Eye (tissue), 1 donor: ENCODE results near the gene CHMP2A.
A peak's percentile ranks its signal among the peaks of the same experiment; 100 is the strongest.

ENCODE experiments used
- DNase-seq: peaks from one replicate; pipeline ENCODE4 v3.0.0-alpha.2; 2015

Gene CHMP2A

GRCh38 chr19:58536852-58537798 lies 17.8 kb downstream of the CHMP2A start:
- DNase-seq, result no peak

- DNase-seq, result no peak
These were observed 19.0 kb downstream of the CHMP2A start for GRCh38 chr19:58535857-58536256.

GRCh38 chr19:58531034-58531840 lies 23.7 kb downstream of the CHMP2A start:
- DNase-seq, result no peak

DNA sequence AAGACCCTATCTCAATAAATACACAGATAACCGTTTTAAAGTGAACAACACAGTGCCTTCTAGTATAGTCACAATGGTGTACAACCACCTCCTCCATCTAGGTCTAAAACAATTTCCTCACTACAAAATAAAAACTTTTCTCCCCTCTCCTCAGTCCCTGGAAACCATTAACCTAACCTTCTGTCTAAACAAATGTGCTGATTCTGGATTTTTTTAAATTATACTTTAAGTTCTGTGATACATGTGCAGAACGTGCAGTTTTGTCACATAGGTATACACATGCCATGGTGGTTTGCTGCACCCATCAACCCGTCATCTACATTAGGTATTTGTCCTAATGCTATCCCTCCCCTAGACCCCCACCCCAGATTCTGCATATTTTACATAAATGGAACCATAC lies 25.5 kb downstream of the CHMP2A start:
- DNase-seq, result no peak

DNA sequence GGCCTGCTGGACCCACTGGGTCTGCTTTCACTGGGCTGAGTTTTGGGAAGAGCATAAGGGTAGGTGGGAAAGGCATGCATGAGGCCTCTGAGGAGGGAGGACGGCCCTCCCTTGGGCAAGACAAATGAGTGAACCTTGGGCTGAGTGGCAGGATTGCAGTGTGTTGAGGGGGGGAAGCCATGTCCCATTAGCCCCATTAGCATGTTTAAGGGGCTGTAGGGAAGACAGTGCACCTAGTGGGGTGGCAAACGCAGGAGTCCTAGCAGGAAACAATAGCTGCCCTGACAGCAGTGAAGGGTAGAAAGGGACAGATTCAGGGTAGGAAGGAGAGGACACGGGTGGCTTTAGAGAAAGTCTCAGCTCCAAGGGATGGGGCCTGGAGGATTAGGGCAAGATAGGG lies 32.2 kb downstream of the CHMP2A start:
- no peak for DNase-seq

DNA sequence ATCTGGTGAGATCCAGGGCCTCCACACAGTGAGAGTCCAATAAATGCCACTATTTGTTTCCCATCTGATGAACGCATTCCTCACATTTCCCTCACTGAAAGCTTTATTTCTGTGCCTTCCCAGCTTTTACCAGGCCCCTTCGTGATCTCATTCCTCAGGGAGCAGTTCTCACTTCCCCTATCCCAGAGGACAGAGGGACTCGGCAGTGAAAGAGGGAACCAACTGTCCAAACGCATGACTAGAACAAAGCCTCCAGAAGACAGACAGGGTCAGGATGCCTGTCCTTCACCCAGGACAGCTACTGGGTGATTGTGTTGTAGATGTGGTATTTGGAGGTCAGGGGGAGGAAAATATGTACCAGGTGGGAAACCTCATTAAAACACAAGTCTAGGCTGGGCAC lies 33.3 kb downstream of the CHMP2A start:
- no peak for DNase-seq

DNA sequence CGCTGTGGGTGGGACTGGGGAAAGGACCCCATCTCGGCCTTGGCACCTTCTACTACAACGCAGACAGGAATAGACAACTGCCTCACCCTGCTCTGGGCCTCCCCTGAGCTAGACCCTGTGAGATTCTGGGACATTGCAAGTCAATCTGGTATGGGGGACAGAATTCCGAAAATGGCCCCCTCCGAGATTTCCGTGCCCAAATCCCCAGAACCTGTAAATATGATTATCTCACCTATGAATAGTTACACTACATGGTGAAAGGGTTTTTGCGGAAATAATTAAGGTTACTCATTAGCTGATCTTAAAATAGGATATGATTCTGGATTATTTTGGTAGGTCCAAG lies 34.7 kb downstream of the CHMP2A start:
- peak; percentile 35 for DNase-seq

- peak; percentile 97 for DNase-seq
These were observed 35.3 kb downstream of the CHMP2A start, which contains the start of gene ZBTB45 for GRCh38 chr19:58519355-58520256. Gene ZBTB45 (minus strand): TSS chr19:58519810. CDS start chr19:58517673, 2,137 bp downstream.

- peak; percentile 92 for DNase-seq
These were observed 35.9 kb downstream of the CHMP2A start for GRCh38 chr19:58519087-58519354.

DNA sequence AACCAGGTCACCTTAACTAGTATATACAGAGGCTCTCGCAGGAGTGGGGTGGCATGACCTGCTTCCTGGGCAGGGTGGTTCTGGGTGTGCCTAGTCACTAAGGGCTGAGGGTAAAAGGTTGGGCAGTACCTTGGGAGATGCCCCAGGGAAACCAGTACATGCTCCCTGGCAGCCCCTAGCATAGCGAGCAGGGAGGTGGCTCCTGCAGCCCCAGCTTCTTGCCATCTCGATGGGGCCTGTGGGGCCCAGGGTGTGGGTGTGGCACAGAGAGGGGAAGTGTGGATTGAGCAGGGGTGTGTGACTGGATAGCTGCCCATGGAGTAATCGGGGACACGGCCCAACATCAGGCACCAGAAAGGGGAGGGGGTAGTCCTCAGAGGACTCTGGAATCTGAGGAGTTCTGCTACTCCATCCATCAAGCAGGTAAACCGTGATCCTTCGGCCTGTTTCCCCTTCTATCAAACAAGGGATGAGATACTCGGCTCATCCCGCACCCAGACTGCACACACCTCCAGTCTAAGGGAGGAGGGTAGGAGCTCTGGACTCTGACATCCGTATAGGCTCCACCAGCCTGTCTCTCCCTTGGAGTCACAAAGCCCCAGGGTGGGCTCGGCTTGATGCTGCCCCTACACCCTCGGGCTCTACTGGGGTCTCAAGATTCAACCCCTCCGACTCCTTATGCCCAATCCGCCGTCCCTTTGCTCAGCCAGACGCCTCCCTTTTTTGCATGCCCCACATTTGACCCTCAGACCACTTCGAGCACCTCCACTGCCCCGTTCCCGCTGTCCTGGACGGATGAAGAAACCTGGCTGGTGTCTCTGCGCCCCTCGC lies 36.4 kb downstream of the CHMP2A start:
- DNase-seq, result no peak

- no peak for DNase-seq
These were observed 37.7 kb downstream of the CHMP2A start for GRCh38 chr19:58516964-58517833.

- no peak for DNase-seq
These were observed 38.6 kb downstream of the CHMP2A start for GRCh38 chr19:58516246-58516836.

GRCh38 chr19:58515259-58515658 lies 39.6 kb downstream of the CHMP2A start:
- DNase-seq, result no peak

DNA sequence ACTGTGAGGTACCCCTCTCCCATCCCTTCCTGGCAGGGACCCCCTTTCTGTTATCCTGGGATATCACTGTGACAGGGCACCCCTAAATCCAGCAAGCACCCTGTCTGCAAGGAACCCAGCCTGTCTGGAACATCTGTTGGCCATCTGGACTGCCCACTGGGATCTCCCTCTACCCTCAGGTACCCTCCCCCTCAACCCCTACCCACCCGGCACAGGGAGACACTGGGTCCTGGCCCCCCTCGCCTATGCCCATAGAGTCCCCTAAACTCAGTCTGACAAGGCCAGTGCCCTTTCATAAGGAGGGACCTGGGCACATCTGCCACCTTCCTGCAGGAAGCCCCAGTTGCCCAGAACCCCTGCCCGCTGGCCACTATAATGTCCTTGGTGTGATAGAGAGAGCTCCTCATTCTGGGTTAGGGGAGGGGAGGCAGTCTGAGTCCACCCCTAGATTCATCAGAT lies 40.3 kb downstream of the CHMP2A start:
- DNase-seq, result no peak

- peak; percentile 96 for DNase-seq
These were observed 41.0 kb downstream of the CHMP2A start for GRCh38 chr19:58513694-58514563.

- DNase-seq, result no peak
These were observed 41.7 kb downstream of the CHMP2A start for GRCh38 chr19:58513213-58513693.

DNA sequence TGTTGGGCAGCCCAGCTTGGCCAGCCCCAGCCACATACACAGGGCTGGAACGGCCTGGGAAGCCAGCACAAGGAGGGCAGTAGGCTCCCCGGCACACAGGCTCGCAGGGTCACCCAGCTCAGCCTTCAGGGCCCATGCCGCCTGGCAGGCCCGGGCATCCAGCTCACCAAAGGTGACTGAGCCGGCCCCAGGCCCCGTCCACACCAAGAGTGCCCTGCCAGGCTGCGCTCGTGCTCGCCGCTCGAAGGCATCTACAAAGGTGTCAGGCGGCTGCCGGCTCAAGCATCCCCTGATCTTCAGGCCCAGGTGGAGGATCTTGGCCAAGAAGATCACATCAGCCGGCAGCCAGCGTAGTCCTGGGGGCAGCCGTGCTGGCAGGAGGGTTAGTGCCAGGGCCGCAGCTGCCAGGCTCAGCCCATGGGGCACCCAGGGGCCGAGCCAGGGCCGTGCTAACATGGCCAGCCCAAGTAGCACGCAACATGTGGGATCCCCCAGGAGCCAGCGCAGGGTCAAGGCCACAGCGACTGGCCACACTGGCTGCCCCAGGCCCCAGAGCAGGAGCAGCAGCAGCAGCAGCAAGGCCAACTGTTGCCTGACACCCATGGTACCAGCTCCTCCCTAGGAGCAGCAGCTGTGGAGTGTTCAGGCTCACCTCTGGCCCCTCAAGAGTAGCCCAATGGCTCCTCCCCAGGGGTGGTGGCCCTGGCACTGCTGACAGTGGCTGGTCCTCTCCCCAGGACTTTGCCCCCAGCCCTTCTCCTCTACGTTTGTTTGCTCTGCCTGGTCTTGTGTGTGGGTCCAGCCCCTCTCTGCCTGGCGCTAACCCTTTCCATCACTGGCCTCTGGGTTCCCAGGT lies 43.3 kb downstream of the CHMP2A start, which contains the start of gene SLC27A5:
Gene SLC27A5, minus strand, starts transcription at position 640 of the 856 bp plus-strand sequence. Its CDS starts 37 bp downstream, at position 603.
- DNase-seq, result no peak
